ENCODE results near the gene ZC3H4. TPM values are rescaled to one million over a fixed set of nuclear protein-coding genes. Genes with fewer than 3 reads are reported as not detected.

ZC3H4 gene
- total RNA-seq, 1 experiment from 2014 or later, result 73.0 TPM

GRCh38 chr19:47098608-47099007 lies 15.0 kb downstream of the ZC3H4 start:
- Mint-ChIP-seq H3K9me3 (ENCODE audit: low read depth, unreplicated experiment) (no peaks in the 10 kb centered on the region), H3K27ac (ENCODE audit: unreplicated experiment) (peak overlapping the region; percentile 95), H3K4me3 (ENCODE audit: low read depth, unreplicated experiment) (peak overlapping the region; percentile 65), H3K4me1 (ENCODE audit: low read depth, unreplicated experiment) (peaks cover 71% of the 10 kb centered on the region), H3K36me3 (ENCODE audit: insufficient read depth, unreplicated experiment) (peaks cover 72% of the 10 kb centered on the region), H3K27me3 (ENCODE audit: unreplicated experiment) (no peaks in the 10 kb centered on the region)
- intact Hi-C loops (cut with micrococcal nuclease; ENCODE audit: unreplicated experiment), result no loop called here
- no peak for DNase-seq
- CTCF ChIA-PET, result interaction anchor here (1.0 to 1.5 kb wide), 2 partner anchors 15 to 86 kb away, joined by 3 to 9 read pairs; partner anchors contain the start of gene ZC3H4
- no TSS peak for BruUV-seq (replicated peaks)
- no peak for TF ChIP-seq CTCF (IDR thresholded peaks at IDR 0.05; ENCODE audit: unreplicated experiment)

- peak overlapping the region; percentile 65 for H3K4me3 Mint-ChIP-seq (ENCODE audit: low read depth, unreplicated experiment)
- H3K9me3 Mint-ChIP-seq (ENCODE audit: low read depth, unreplicated experiment), result no peaks in the 10 kb centered on the region
- intact Hi-C loops (cut with micrococcal nuclease; ENCODE audit: unreplicated experiment), result no loop called here
- peaks cover 72% of the 10 kb centered on the region for H3K36me3 Mint-ChIP-seq (ENCODE audit: insufficient read depth, unreplicated experiment)
- BruUV-seq (replicated peaks), result no TSS peak
- peak overlapping the region; percentile 95 for H3K27ac Mint-ChIP-seq (ENCODE audit: unreplicated experiment)
- H3K27me3 Mint-ChIP-seq (ENCODE audit: unreplicated experiment), result no peaks in the 10 kb centered on the region
- peaks cover 73% of the 10 kb centered on the region for H3K4me1 Mint-ChIP-seq (ENCODE audit: low read depth, unreplicated experiment)
- no peak for TF ChIP-seq CTCF (IDR thresholded peaks at IDR 0.05; ENCODE audit: unreplicated experiment)
- CTCF ChIA-PET, result interaction anchor here (0.5 to 1.5 kb wide), 5 partner anchors 9 to 1494 kb away, joined by 3 to 9 read pairs (median 6); partner anchors contain the start of gene ZC3H4
- DNase-seq, result peak; percentile 39
These were observed 16.0 kb downstream of the ZC3H4 start for GRCh38 chr19:47097396-47098201.

GRCh38 chr19:47096721-47097120 lies 16.9 kb downstream of the ZC3H4 start:
- TF ChIP-seq CTCF (IDR thresholded peaks at IDR 0.05; ENCODE audit: unreplicated experiment), result no peak
- Mint-ChIP-seq H3K36me3 (ENCODE audit: insufficient read depth, unreplicated experiment) (peaks cover 73% of the 10 kb centered on the region), H3K4me1 (ENCODE audit: low read depth, unreplicated experiment) (peaks cover 73% of the 10 kb centered on the region), H3K27me3 (ENCODE audit: unreplicated experiment) (no peaks in the 10 kb centered on the region), H3K27ac (ENCODE audit: unreplicated experiment) (peak overlapping the region; percentile 95), H3K4me3 (ENCODE audit: low read depth, unreplicated experiment) (peak overlapping the region; percentile 65), H3K9me3 (ENCODE audit: low read depth, unreplicated experiment) (no peaks in the 10 kb centered on the region)
- BruUV-seq (replicated peaks), result TSS peak; percentile 93
- DNase-seq, result peak; percentile 59
- intact Hi-C loops (cut with micrococcal nuclease; ENCODE audit: unreplicated experiment), result loop anchor here (1.0 kb wide), 1 partner anchor 11 kb away; no protein-coding TSS in a partner anchor
- CTCF ChIA-PET, result interaction anchor here (0.5 to 2.3 kb wide), 10 partner anchors 10 to 1493 kb away, joined by 3 to 24 read pairs (median 6); partner anchors contain the start of genes SAE1 and ZC3H4

GRCh38 chr19:47096100-47096704 lies 17.4 kb downstream of the ZC3H4 start:
- CTCF ChIA-PET, result interaction anchor here (0.6 to 2.3 kb wide), 12 partner anchors 10 to 290 kb away, joined by 3 to 24 read pairs (median 6); partner anchors contain the start of genes SAE1 and ZC3H4
- intact Hi-C loops (cut with micrococcal nuclease; ENCODE audit: unreplicated experiment), result loop anchor here (1.0 kb wide), 1 partner anchor 11 kb away; no protein-coding TSS in a partner anchor
- BruUV-seq (replicated peaks), result TSS peak; percentile 52
- no peaks in the 10 kb centered on the region for H3K27me3 Mint-ChIP-seq (ENCODE audit: unreplicated experiment)
- TF ChIP-seq CTCF (IDR thresholded peaks at IDR 0.05; ENCODE audit: unreplicated experiment), result no peak
- peak overlapping the region; percentile 95 for H3K27ac Mint-ChIP-seq (ENCODE audit: unreplicated experiment)
- peak; percentile 98 for DNase-seq
- H3K4me1 Mint-ChIP-seq (ENCODE audit: low read depth, unreplicated experiment), result peaks cover 73% of the 10 kb centered on the region
- no peaks in the 10 kb centered on the region for H3K9me3 Mint-ChIP-seq (ENCODE audit: low read depth, unreplicated experiment)
- H3K4me3 Mint-ChIP-seq (ENCODE audit: low read depth, unreplicated experiment), result peak overlapping the region; percentile 65
- peaks cover 75% of the 10 kb centered on the region for H3K36me3 Mint-ChIP-seq (ENCODE audit: insufficient read depth, unreplicated experiment)
